ENCODE data around the gene GABBR2.

GABBR2 gene

GRCh38 chr9:98708933-98709911 lies at the start of gene GABBR2:
Gene GABBR2 (minus strand): TSS chr9:98708935. CDS start chr9:98708737, 198 bp downstream.
- DNase-seq, result peak in 1 of 14 donors; percentile 47

GRCh38 chr9:98755006-98755618 lies 46.4 kb upstream of the GABBR2 start:
- no peak for DNase-seq

GRCh38 chr9:98751210-98751609 lies 42.5 kb upstream of the GABBR2 start:
- no peak for DNase-seq

GRCh38 chr9:98750364-98751060 lies 41.8 kb upstream of the GABBR2 start:
- DNase-seq, result no peak

GRCh38 chr9:98747476-98747875 lies 38.7 kb upstream of the GABBR2 start:
- DNase-seq, result no peak

GRCh38 chr9:98745470-98745869 lies 36.7 kb upstream of the GABBR2 start:
- peak in 1 of 14 donors; percentile 70 for DNase-seq

DNA sequence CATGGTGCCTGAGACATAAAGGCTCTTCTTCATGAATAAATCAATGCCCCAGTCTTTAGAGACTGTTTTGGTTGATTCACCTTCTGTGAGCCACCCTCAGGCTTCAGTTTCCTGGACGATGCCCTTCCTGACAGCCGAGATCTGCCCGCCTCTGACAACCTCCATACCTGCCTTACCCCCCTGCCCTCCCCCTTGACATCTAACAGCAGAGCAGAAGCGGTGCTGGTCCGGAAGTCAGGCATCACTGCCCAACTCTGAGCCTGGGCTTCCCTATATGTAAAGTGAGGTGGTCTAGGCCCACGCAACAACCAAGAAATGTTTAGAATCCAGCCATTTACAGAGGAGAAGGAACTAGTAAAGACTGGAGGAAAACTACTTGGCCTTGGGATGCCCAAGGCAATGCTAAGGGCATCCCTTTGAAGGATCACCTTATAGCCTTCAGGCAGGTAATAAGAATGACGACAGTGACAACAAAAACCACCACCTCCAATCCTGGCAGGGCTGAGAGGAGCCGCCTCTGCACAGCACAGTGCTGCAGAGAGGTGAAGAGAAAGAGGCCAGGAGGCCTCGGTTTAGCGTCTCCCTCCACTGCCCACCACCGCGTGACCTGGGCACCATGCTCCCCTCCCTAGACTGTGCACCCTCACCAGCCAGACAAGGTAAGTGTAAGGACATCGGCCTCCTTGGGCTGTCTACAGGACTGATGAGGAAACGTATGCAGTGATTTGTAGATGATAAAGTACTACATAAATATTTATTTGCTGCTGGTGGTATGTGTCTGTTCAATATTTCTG lies 35.3 kb upstream of the GABBR2 start:
- no peak for DNase-seq

- no peak for DNase-seq
Observed at GRCh38 chr9:98743329-98743728, 34.6 kb upstream of the GABBR2 start.

- DNase-seq, result peak in 1 of 14 donors; percentile 14
Observed at GRCh38 chr9:98742325-98743280, 33.9 kb upstream of the GABBR2 start.

DNA sequence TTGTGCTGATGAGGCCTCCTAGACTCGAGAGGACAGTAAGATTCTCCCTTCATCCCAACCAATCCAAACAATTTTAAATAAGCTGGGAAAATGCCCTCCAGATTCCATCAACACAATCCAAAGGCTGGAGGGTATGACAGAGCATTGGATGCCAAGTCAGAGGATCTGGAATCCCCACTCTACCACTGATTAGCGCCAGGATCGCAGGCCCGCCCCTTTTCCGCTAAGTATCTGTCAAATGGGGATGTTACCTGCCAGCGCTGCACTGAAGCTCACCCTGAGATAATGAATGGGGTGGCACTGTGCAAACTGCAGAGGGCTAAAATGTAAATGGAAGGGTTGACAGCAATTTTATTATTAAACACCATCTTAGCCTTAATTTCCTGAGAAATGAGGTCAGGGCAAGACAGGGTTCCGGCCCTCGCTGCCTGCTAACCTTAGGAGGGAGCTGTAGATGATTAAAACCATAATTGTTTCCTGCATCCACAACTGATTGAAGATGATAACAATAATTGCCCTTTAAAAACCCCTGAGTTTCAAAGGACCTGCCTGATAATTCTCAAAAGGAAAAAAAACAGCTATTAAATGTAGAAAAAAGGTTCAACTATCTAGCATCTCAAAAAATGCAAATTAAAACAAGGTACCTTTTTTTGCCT lies 31.6 kb upstream of the GABBR2 start:
- no peak for DNase-seq

DNA sequence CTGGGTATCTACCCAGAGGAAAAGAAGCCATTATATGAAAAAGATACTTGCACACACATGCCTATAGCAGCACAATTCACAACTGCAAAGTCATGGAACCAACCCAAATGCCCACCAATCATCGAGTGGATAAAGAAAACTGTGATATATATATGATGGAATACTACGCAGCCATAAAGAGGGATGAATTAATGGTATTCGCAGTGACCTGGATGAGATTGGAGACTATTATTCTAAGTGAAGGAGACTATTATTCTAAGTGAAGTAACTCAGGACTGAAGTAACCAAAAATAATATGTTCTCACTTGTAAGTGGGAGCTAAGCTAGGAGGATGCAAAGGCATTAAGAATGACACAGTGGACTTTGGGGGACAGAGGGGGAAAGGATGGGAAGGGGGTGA lies 30.0 kb upstream of the GABBR2 start:
- DNase-seq, result no peak

GRCh38 chr9:98736226-98736625 lies 27.5 kb upstream of the GABBR2 start:
- no peak for DNase-seq

DNA sequence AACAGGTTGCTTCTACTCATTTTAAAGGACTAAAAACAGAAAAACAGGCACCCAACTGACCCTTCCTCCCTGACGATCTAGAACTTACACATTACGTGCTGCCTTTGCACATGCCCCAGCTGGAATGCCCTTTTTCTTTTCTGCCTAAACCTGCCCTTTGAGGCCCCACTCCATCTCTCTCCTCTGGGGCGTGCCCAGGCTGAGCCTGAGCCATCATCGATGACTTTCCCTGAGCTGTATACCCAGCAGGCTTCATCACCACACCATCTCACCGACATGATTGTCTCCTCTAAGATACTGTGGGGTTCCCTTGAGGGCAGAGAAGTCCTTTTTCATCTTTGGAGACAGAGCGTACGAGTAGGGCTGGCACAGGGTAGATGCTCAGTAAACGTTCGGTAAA lies 24.1 kb upstream of the GABBR2 start:
- no peak for DNase-seq

- no peak for DNase-seq
Observed at GRCh38 chr9:98732091-98732490, 23.4 kb upstream of the GABBR2 start.

GRCh38 chr9:98730871-98731270 lies 22.1 kb upstream of the GABBR2 start:
- no peak for DNase-seq

GRCh38 chr9:98728500-98728899 lies 19.8 kb upstream of the GABBR2 start:
- no peak for DNase-seq

DNA sequence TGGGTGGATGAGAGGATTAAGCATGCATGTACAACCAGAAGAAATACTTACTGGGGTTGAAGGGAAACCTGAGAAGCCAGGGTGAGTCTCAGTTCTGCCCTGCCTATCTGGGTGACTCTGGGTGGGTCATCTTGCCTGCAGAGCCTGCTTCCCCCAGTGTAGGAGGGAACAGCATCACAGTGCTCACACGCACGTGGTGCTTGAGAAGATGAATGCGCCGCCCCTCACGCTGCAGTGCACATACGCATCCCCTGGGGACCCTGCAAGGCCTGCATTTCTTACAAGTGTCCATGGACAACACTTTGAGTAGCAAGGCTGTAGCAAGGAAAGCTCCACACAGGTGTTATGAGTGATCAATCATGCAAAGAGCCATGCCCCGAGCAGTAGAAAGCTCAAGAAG lies 18.7 kb upstream of the GABBR2 start:
- no peak for DNase-seq

GRCh38 chr9:98726735-98727134 lies 18.0 kb upstream of the GABBR2 start:
- DNase-seq, result peak in 3 of 14 donors; percentile 5 to 17 (median 8)

GRCh38 chr9:98724810-98725530 lies 16.2 kb upstream of the GABBR2 start:
- no peak for DNase-seq

- DNase-seq, result no peak
Observed at GRCh38 chr9:98721643-98722042, 12.9 kb upstream of the GABBR2 start.
